HepG2 (cell line): Measurements from ENCODE around the gene HSPB6. TPM values are rescaled to one million over a fixed set of nuclear protein-coding genes. Genes with fewer than 3 reads are reported as not detected.

ENCODE experiments used
- ATF7 ChIP-seq, 2 experiments: fragments of 450-650 bp in 1 of 2; sonication (generic) in 1 of 2; formaldehyde crosslinking in 1 of 2; IDR thresholded peaks; 2 replicates each; pipeline versions ENCODE4 v1.4.0 to v1.6.1; 2016 to 2020; ENCODE audit warnings: antibody characterized with exemption in 1 of 2, mild to moderate bottlenecking in 1 of 2, missing genetic modification reagents in 1 of 2
- CENPBD1 ChIP-seq: sonication (generic); formaldehyde crosslinking; IDR thresholded peaks from 2 replicates; pipeline ENCODE4 v1.8.0; 2022; ENCODE audit warnings: missing genetic modification reagents, low read depth, mild to moderate bottlenecking, borderline replicate concordance
- ESRRA ChIP-seq: sonication (generic); formaldehyde crosslinking; IDR thresholded peaks from 2 replicates; pipeline ENCODE4 v1.5.1; 2020; ENCODE audit warnings: mild to moderate bottlenecking, low read depth, missing genetic modification reagents
- FLYWCH1 ChIP-seq: sonication (generic); formaldehyde crosslinking; IDR thresholded peaks from 2 replicates; pipeline ENCODE4 v1.8.1; 2023; ENCODE audit warnings: mild to moderate bottlenecking, missing genetic modification reagents
- FOXC1 ChIP-seq: sonication (generic); formaldehyde crosslinking; IDR thresholded peaks from 2 replicates; pipeline ENCODE4 v1.8.0; 2022; ENCODE audit warnings: mild to moderate bottlenecking, missing genetic modification reagents, borderline replicate concordance
- FOXP4 ChIP-seq: sonication (generic); formaldehyde crosslinking; IDR thresholded peaks from 2 replicates; pipeline ENCODE4 v1.4.0; 2020; ENCODE audit warnings: missing genetic modification reagents
- MAF1 ChIP-seq: sonication (generic); formaldehyde crosslinking; IDR thresholded peaks from 2 replicates; pipeline ENCODE4 v1.5.0; 2020; ENCODE audit warnings: missing genetic modification reagents, borderline replicate concordance
- MIER2 ChIP-seq: IDR thresholded peaks from 2 replicates; pipeline ENCODE4 v1.6.1; 2016; ENCODE audit warnings: missing biosample characterization, missing genetic modification reagents
- NFYC ChIP-seq: IDR thresholded peaks from 2 replicates; pipeline ENCODE4 v1.6.1; 2016; ENCODE audit warnings: missing genetic modification reagents, missing compliant biosample characterization
- PHF20 ChIP-seq: sonication (generic); formaldehyde crosslinking; IDR thresholded peaks from 2 replicates; pipeline ENCODE4 v1.5.0; 2020; ENCODE audit warnings: mild to moderate bottlenecking, missing genetic modification reagents
- PHF5A ChIP-seq: IDR thresholded peaks from one replicate; pipeline ENCODE4 v1.6.1; 2018; ENCODE audit warnings: low read depth, missing genetic modification reagents; ENCODE audit not compliant: unreplicated experiment
- PRMT3 ChIP-seq: sonication (generic); formaldehyde crosslinking; IDR thresholded peaks from 2 replicates; pipeline ENCODE4 v1.8.1; 2022; ENCODE audit warnings: low read depth, mild to moderate bottlenecking, moderate library complexity, missing genetic modification reagents, borderline replicate concordance
- SKI ChIP-seq: fragments of 450-650 bp; IDR thresholded peaks from one replicate; pipeline ENCODE4 v1.6.1; 2018; ENCODE audit warnings: mild to moderate bottlenecking; ENCODE audit not compliant: partially characterized antibody
- SMAD3 ChIP-seq: sonication (generic); formaldehyde crosslinking; IDR thresholded peaks from 2 replicates; pipeline ENCODE4 v1.4.0; 2020; ENCODE audit warnings: missing genetic modification reagents
- SP1 ChIP-seq, 2 experiments: fragments of 450-650 bp in 1 of 2; sonication (generic) in 1 of 2; formaldehyde crosslinking in 1 of 2; IDR thresholded peaks; 2 replicates each; pipeline versions ENCODE4 v1.4.0 to v1.6.1; 2016 to 2020; ENCODE audit warnings: missing genetic modification reagents in 1 of 2
- STAT5B ChIP-seq: sonication (generic); formaldehyde crosslinking; IDR thresholded peaks from 2 replicates; pipeline ENCODE4 v1.4.0; 2020; ENCODE audit warnings: missing genetic modification reagents
- TOE1 ChIP-seq: sonication (generic); formaldehyde crosslinking; IDR thresholded peaks from 2 replicates; pipeline ENCODE4 v1.4.0; 2020; ENCODE audit warnings: mild to moderate bottlenecking, missing genetic modification reagents
- polyA plus RNA-seq, 8 experiments: library from polyadenylated mRNA; depleted of rRNA in 3 of 8; stranded (reverse) in 7 of 8; unstranded in 1 of 8; fragments of >200 nt; fragmentation: Illumina TruSeq in 4 of 8; extraction: Trizol in 4 of 8; gene quantifications; 2 replicates each; pipeline versions ENCODE4 v1.2.1 to v1.2.3, GENCODE V29; 2011 to 2016; ENCODE audit warnings: low read depth in 4 of 8, missing spikeins in 1 of 8, mixed read lengths in 1 of 8; ENCODE audit not compliant: insufficient read depth in 1 of 8
- total RNA-seq, 5 experiments: library from RNA; depleted of rRNA; stranded (reverse); fragments of >200 nt; fragmentation: Illumina TruSeq; extraction: Trizol; gene quantifications; 2 replicates each; pipeline ENCODE4 v1.2.3, GENCODE V29; 2016; ENCODE audit warnings: low read depth in 1 of 5
- TF ChIP-seq, protein P1 (sequence below): sonication (generic); formaldehyde crosslinking; IDR thresholded peaks from 2 replicates; pipeline ENCODE4 v1.4.0; 2020; ENCODE audit warnings: missing genetic modification reagents, mild to moderate bottlenecking, borderline replicate concordance
- TF ChIP-seq, protein P2 (sequence below): sonication (generic); formaldehyde crosslinking; IDR thresholded peaks from 2 replicates; pipeline ENCODE4 v1.5.1; 2020; ENCODE audit warnings: mild to moderate bottlenecking, missing genetic modification reagents, moderate library complexity

Gene HSPB6
- total and polyA plus RNA-seq, 2 of the 13 experiments (the other 11 are each of a cell fraction or from before 2014, with no cell fraction given): 0.18 TPM; not detected in 1

DNA sequence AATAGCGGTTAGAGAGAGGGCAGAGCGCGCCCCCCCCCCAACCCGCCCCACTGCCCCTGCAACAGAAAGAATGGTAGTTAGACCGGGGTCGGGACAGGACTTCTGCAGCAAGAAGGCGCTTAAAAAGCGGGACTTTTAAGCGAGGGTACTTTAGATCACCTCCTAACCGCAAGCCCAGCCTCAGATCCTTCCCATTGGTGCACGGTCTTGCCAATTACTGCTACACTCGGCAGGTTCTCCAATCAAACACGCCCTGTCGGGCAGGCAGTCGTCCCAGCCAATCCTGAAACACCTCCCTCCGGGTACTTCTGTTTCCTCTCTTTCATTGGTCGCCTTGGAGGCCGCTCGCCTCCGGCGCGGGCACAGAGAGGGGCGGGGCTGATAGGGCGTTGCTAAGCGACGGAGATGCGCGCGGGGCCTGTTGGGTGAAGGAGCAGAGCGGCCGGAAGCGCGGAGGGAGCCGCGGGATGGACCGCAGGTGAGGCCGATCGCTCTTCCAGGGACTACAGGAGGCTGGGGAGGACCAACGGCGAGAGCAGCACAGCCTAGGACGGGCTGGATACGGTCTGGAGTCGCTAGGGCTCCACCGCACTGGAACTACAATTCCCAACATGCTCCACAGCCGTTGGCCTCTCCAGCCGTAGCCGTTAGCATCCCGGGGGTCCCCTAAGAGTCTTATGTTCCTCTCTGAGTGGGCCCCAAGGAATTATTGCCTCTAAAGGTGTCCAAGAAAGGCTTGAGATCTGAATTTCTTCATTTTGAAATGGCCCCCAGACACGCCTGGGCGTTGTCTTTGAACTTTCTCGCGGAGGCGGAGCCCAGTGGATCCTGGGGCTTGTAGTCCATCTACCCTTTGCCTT lies 1.1 kb upstream of the HSPB6 start, which contains the start of gene PROSER3 (continued):
- TF ChIP-seq, protein P1, sequence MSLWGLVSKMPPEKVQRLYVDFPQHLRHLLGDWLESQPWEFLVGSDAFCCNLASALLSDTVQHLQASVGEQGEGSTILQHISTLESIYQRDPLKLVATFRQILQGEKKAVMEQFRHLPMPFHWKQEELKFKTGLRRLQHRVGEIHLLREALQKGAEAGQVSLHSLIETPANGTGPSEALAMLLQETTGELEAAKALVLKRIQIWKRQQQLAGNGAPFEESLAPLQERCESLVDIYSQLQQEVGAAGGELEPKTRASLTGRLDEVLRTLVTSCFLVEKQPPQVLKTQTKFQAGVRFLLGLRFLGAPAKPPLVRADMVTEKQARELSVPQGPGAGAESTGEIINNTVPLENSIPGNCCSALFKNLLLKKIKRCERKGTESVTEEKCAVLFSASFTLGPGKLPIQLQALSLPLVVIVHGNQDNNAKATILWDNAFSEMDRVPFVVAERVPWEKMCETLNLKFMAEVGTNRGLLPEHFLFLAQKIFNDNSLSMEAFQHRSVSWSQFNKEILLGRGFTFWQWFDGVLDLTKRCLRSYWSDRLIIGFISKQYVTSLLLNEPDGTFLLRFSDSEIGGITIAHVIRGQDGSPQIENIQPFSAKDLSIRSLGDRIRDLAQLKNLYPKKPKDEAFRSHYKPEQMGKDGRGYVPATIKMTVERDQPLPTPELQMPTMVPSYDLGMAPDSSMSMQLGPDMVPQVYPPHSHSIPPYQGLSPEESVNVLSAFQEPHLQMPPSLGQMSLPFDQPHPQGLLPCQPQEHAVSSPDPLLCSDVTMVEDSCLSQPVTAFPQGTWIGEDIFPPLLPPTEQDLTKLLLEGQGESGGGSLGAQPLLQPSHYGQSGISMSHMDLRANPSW: no peak
- TF ChIP-seq ESRRA (peak; percentile 24; the same call in 1 of the 2 replicates), NFYC (CRISPR knock-in tag) (peak; percentile 99), SKI (no peak), ATF7 (IDR thresholded peaks at IDR 0.05) (no peak), ATF7 (CRISPR knock-in tag; IDR thresholded peaks at IDR 0.05) (no peak), PRMT3 (no peak), MIER2 (no peak), STAT5B (no peak), SMAD3 (CRISPR knock-in tag) (peak; percentile 24; the same call in 1 of the 2 replicates), MAF1 (CRISPR knock-in tag) (0 out of 2 replicates have a peak, but pooled peaks have one; percentile 56), FOXC1 (CRISPR knock-in tag) (no peak; the same call in 1 of the 2 replicates), FLYWCH1 (CRISPR knock-in tag) (no peak), CENPBD1 (no peak), FOXP4 (CRISPR knock-in tag) (no peak), PHF20 (CRISPR knock-in tag) (peak; percentile 58), SP1 (IDR thresholded peaks at IDR 0.05) (no peak), SP1 (CRISPR knock-in tag; IDR thresholded peaks at IDR 0.05) (peak; percentile 72), TOE1 (CRISPR knock-in tag) (no peak), PHF5A (no peak)
- TF ChIP-seq, protein P2, sequence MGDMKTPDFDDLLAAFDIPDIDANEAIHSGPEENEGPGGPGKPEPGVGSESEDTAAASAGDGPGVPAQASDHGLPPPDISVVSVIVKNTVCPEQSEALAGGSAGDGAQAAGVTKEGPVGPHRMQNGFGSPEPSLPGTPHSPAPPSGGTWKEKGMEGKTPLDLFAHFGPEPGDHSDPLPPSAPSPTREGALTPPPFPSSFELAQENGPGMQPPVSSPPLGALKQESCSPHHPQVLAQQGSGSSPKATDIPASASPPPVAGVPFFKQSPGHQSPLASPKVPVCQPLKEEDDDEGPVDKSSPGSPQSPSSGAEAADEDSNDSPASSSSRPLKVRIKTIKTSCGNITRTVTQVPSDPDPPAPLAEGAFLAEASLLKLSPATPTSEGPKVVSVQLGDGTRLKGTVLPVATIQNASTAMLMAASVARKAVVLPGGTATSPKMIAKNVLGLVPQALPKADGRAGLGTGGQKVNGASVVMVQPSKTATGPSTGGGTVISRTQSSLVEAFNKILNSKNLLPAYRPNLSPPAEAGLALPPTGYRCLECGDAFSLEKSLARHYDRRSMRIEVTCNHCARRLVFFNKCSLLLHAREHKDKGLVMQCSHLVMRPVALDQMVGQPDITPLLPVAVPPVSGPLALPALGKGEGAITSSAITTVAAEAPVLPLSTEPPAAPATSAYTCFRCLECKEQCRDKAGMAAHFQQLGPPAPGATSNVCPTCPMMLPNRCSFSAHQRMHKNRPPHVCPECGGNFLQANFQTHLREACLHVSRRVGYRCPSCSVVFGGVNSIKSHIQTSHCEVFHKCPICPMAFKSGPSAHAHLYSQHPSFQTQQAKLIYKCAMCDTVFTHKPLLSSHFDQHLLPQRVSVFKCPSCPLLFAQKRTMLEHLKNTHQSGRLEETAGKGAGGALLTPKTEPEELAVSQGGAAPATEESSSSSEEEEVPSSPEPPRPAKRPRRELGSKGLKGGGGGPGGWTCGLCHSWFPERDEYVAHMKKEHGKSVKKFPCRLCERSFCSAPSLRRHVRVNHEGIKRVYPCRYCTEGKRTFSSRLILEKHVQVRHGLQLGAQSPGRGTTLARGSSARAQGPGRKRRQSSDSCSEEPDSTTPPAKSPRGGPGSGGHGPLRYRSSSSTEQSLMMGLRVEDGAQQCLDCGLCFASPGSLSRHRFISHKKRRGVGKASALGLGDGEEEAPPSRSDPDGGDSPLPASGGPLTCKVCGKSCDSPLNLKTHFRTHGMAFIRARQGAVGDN (CRISPR knock-in tag): peak; percentile 61; the same call in 1 of the 2 replicates
